GM18870 (cell line): ENCODE measurements around the gene SLC12A5.
"Not testable (repeated sequence)": the region's sequence is repeated elsewhere in the genome, so short reads cannot be mapped to it uniquely, and the experiment has no call there.

Experiments used
- ATAC-seq: cut with Tn5 transposase; IDR thresholded peaks from one replicate; pipeline ENCODE4 v1.9.1; 2021; ENCODE audit warnings: moderate library complexity; ENCODE audit not compliant: unreplicated experiment

Gene SLC12A5

GRCh38 chr20:46073443-46073842 lies 44.4 kb downstream of the SLC12A5 start:
- ATAC-seq, result no peak

GRCh38 chr20:46074006-46074405 lies 45.0 kb downstream of the SLC12A5 start:
- no peak for ATAC-seq

- no peak for ATAC-seq
Measured at GRCh38 chr20:46076806-46077205, 47.8 kb downstream of the SLC12A5 start.

- no peak for ATAC-seq
Measured at GRCh38 chr20:46077642-46078305, 48.8 kb downstream of the SLC12A5 start.

DNA sequence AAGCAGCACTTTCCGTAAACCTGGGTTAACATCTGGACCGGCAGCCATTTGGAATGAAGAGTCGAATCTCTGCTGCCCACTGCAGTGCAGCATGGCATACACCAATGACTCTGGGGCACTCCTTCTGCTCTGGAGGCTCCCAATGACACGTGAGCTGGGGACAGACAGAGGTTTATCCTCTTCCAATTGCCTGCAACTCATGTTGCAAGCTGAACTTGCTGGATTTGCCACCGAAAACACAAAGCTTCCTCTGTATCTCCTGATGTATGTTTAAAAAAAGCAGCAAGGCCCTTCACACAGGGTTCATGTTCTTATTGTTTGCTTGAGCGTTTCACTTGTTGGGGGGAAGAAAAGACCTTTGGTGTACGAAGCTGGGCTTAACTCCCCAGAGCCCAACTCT lies 49.9 kb downstream of the SLC12A5 start:
- no peak for ATAC-seq

- no peak for ATAC-seq
Measured at GRCh38 chr20:46081074-46081473, 52.1 kb downstream of the SLC12A5 start.

DNA sequence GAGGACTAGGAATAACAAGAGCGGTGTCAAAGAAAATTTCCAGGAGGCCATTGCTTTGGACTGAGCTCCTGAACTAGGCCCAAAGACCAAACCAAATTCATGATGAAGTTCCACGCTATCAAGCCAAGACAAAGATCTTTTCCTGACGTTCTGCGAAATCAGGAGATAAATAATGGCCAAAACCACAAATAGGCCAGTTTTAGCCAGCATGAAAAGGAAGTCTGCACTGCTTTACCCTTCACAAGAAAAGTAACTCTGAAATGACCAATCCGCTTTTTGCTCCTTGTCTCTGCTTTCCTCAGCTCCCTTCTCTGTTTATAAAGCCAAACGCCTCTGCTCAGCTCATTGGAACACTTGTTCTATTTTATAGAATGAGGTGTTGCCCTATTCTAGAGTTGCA lies 54.1 kb downstream of the SLC12A5 start:
- no peak for ATAC-seq

DNA sequence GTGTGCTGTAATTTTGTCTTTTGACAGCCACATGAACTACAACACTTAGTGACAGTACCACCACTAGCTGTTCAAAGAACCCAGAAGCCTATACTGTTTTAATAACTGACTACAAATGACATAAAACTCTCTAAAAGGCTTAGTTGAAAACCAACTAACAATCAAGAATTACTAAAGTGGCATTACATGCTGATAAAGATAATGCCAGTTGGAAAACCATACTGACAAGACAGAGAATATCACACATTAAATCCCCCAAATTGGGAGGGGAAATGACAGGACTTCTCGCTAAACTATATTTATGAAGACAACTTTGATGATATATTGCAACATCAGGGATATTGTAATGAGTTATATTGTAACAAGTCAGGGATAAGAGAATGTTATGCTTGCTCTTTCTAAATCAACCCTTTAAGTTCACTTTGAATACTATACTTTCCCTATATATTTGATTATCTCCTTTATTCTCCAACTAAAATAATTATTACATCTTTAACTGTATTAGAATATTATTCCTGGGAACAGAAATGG lies 54.6 kb downstream of the SLC12A5 start:
- no peak for ATAC-seq

- ATAC-seq, result no peak
Measured at GRCh38 chr20:46084805-46085178, 55.8 kb downstream of the SLC12A5 start.

GRCh38 chr20:46085179-46085851 lies 56.3 kb downstream of the SLC12A5 start:
- ATAC-seq, result no peak

- ATAC-seq, result no peak
Measured at GRCh38 chr20:46087161-46087560, 58.1 kb downstream of the SLC12A5 start.

- ATAC-seq, result no peak
Measured at GRCh38 chr20:46088409-46089166, 59.6 kb downstream of the SLC12A5 start.

DNA sequence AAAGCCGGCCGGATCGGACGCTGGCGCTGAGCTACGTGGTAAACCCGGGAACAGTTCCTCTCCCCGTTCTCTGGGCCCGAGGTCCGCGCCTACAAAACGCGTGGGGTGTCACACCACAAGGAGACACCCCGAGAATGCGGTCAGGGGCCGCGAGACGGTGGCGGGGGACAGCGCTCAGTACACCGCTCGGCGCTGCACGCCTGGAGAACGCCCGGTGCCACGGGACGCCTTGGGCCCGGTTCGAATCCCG lies 60.1 kb downstream of the SLC12A5 start:
- peak; percentile 22 for ATAC-seq

DNA sequence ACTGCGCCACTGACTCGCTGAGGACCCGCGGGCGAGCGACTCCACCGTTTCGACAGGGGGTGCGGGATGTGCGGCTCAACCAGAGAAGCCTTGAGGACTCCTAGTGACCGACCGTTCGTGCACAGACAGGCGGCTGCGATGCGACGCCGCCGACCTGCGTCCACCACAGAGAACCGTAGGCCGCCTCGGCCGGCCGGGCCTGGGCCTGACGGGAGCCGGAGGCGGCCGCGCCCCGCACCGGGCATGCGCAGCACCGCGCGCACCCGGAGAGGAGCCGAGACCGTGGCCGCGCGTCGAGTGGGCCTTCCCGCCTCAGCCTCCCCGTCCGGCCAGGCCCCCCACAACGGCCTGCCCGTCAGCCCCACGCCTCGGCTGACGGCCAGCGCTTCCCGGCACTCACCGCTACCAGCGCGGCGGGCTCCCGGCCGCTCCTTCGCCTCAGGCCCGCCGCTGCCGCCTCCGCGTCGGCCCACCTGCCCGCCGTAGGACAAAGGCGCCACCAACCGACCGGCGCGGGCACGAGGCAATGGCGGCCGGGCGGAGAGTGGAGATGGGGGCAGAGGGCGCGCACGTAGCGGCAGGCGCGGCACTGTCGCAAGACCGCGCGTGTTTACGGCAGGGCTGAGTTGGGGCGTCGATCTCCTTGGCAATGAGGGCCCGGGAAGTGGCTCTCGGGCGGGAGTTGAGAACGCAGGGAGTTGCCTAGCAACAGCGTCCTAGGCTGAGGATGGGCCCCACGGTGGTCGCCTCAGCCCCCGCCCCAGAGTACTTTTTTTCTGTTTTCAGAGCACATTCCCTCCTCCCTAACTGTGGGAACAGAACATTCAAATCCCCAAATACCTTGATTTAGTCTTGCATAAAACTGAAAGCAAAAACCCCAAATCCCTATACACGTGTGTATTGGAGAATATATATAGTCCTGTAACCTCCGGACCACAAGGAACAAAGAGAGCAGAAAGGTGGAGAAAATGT lies 60.7 kb downstream of the SLC12A5 start, which contains the start of gene NCOA5:
Gene NCOA5, minus strand, starts transcription at position 546 of the 972 bp plus-strand sequence. CDS start 10,538 bp downstream, outside the sequence.
- peak; percentile 71 for ATAC-seq

DNA sequence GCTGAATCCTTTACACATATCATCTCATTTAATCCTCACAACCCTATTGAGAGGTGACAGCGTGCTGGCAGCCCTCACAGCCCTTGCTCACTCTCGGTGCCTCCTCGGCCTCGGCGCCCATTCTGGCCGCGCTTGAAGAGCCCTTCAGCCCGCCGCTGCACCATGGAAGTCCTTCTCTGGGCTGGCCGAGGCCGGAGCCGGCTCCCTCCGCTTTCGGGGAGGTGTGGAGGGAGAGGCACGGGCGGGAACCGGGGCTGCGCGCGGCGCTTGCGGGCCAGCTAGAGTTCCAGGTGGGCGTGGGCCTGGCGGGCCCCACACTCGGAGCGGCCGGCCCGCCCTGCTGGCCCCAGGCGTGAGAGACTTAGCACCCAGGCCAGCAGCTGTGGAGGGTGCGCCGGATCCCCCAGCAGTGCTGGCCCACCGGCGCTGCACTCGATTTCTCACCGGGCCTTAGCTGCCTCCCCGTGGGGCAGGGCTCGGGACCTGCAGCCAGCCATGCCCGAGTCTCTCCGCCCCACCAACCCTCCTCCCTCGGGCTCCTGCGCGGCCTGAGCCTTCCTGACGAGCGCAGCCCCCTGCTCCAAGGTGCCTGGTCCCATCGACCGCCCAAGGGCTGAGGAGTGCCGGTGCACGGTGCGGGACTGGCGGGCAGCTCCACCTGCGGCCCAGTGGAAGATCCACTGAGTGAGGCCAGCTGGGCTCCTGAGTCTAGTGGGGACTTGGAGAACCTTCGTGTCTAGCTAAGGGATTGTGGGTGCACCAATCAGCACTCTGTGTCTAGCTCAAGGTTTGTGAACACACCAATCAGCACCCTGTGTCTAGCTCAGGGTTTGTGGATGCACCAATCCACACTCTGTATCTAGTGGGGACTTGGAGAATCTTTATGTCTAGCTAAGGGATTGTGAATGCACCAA lies 62.9 kb downstream of the SLC12A5 start:
- not testable (repeated sequence) for ATAC-seq

- ATAC-seq, result no peak
Measured at GRCh38 chr20:46093531-46093930, 64.5 kb downstream of the SLC12A5 start.

DNA sequence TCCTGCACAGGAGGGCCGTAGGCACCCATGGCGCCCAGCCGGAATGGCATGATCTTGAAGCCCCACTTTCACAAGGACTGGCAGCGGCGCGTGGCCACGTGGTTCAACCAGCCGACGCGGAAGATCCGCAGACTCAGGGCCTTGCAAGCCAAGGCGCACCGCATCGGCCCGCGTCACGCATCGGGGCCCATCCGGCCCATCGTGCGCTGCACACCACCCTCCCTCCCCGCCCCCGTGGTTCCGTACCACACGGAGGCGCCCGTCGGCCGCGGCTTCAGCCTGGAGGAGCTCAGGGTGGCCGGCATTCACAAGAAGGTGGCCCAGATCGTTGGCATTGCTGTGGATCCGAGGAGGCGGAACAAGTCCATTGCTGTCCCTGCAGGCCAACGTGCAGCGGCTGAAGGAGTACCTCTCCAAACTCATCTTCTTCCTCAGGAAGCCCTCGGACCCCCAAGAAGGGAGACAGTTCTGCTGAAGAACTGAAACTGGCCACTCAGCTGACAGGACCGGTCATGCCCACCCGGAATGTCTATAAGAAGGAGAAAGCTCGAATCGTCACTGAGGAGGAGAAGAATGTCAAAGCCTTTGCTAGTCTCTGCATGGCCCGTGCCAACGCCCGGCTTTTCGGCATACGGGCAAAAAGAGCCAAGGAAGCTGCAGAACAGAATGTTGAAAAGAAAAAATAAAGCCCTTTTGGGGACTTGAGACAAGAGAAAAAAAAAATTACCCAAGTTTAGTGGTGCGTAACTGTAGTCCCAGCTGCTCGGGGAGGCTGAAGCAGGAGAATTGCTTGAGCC lies 70.7 kb downstream of the SLC12A5 start:
- no peak for ATAC-seq

GRCh38 chr20:46100444-46100843 lies 71.4 kb downstream of the SLC12A5 start:
- ATAC-seq, result not testable (repeated sequence)

GRCh38 chr20:46100988-46101387 lies 72.0 kb downstream of the SLC12A5 start:
- no peak for ATAC-seq
